WTC11 (cell line): ENCODE data around the gene PDE11A. TPM values are rescaled to one million over a fixed set of nuclear protein-coding genes. Genes with fewer than 3 reads are reported as not detected.

Source experiments
- ATAC-seq: fragments of 200-7000 bp; cut with Tn5 transposase; 2 replicates; pipeline ENCODE4 v1.10.0; 2021; ENCODE audit warnings: mild to moderate bottlenecking, moderate library complexity
- CTCF ChIA-PET: fragments of 300-600 bp; sonication (Branson Sonifier 250); formaldehyde crosslinking; loops from one replicate; lab custom pipeline; 2021; ENCODE audit warnings: antibody characterized with exemption; lab: Charles Lee
- POLR2A ChIA-PET: fragments of 350-600 bp; sonication (Branson Sonifier 250); formaldehyde crosslinking; loops from one replicate; lab custom pipeline; 2021; ENCODE audit warnings: antibody characterized with exemption; lab: Charles Lee
- DNase-seq: peaks from one replicate; pipeline ENCODE4 v3.0.0; 2021; ENCODE audit warnings: low spot score
- H3K27ac Mint-ChIP-seq: 2 replicates; pipeline ENCODE4 v1.8.0; 2021; ENCODE audit warnings: mixed read lengths
- H3K27me3 Mint-ChIP-seq: 2 replicates; pipeline ENCODE4 v1.8.0; 2021; ENCODE audit warnings: low read depth, mild to moderate bottlenecking, moderate library complexity, mixed read lengths
- H3K36me3 Mint-ChIP-seq: 2 replicates; pipeline ENCODE4 v1.8.0; 2021; ENCODE audit warnings: mixed read lengths
- H3K4me1 Mint-ChIP-seq: 2 replicates; pipeline ENCODE4 v1.8.0; 2022; ENCODE audit warnings: mixed read lengths
- H3K4me3 Mint-ChIP-seq: 2 replicates; pipeline ENCODE4 v1.8.0; 2021; ENCODE audit warnings: mild to moderate bottlenecking, moderate library complexity, mixed read lengths
- H3K9me3 Mint-ChIP-seq: 2 replicates; pipeline ENCODE4 v1.8.0; 2021; ENCODE audit warnings: mixed read lengths
- ARID4B ChIP-seq: sonication (generic); formaldehyde crosslinking; IDR thresholded peaks from 2 replicates; pipeline ENCODE4 v1.8.0; 2023; ENCODE audit warnings: missing genetic modification reagents, mild to moderate bottlenecking, borderline replicate concordance
- ATF6 ChIP-seq: sonication (generic); formaldehyde crosslinking; IDR thresholded peaks from 2 replicates; pipeline ENCODE4 v1.8.1; 2023; ENCODE audit warnings: mild to moderate bottlenecking, missing genetic modification reagents
- E2F1 ChIP-seq: sonication (generic); formaldehyde crosslinking; IDR thresholded peaks from 2 replicates; pipeline ENCODE4 v1.8.0; 2022; ENCODE audit warnings: mild to moderate bottlenecking, missing genetic modification reagents
- E2F4 ChIP-seq: sonication (generic); formaldehyde crosslinking; IDR thresholded peaks from 2 replicates; pipeline ENCODE4 v1.8.1; 2022; ENCODE audit warnings: low read depth, mild to moderate bottlenecking, moderate library complexity, missing genetic modification reagents, borderline replicate concordance
- EMX1 ChIP-seq: fragments of 250-450 bp; sonication (Bioruptor Pico); IDR thresholded peaks from 2 replicates; pipeline ENCODE4 v1.8.0; 2021; ENCODE audit warnings: mild to moderate bottlenecking
- FOXP1 ChIP-seq: sonication (generic); formaldehyde crosslinking; IDR thresholded peaks from 2 replicates; pipeline ENCODE4 v1.8.0; 2022; ENCODE audit warnings: missing genetic modification reagents, mild to moderate bottlenecking, moderate library complexity, borderline replicate concordance
- MXD4 ChIP-seq: fragments of 250-450 bp; sonication (Bioruptor Pico); IDR thresholded peaks from 2 replicates; pipeline ENCODE4 v1.8.0; 2021; ENCODE audit warnings: mild to moderate bottlenecking, moderate library complexity, borderline replicate concordance
- NR1H2 ChIP-seq: sonication (generic); formaldehyde crosslinking; IDR thresholded peaks from 2 replicates; pipeline ENCODE4 v1.9.0; 2021; ENCODE audit warnings: mild to moderate bottlenecking, moderate library complexity, missing genetic modification reagents
- PRDM15 ChIP-seq: sonication (generic); formaldehyde crosslinking; IDR thresholded peaks from 2 replicates; pipeline ENCODE4 v1.8.0; 2022; ENCODE audit warnings: missing genetic modification reagents
- SP1 ChIP-seq: sonication (generic); formaldehyde crosslinking; conservative IDR thresholded peaks from 2 replicates; pipeline ENCODE4 v1.8.1; 2022; ENCODE audit warnings: missing genetic modification reagents
- TCF7 ChIP-seq: sonication (generic); formaldehyde crosslinking; IDR thresholded peaks from 2 replicates; pipeline ENCODE4 v1.8.0; 2022; ENCODE audit warnings: mild to moderate bottlenecking, low read depth, missing genetic modification reagents, moderate library complexity
- TEAD1 ChIP-seq: sonication (generic); formaldehyde crosslinking; IDR thresholded peaks from 2 replicates; pipeline ENCODE4 v1.8.0; 2022; ENCODE audit warnings: mild to moderate bottlenecking, missing genetic modification reagents
- TP53 ChIP-seq: sonication (generic); formaldehyde crosslinking; IDR thresholded peaks from 2 replicates; pipeline ENCODE4 v1.8.1; 2023; ENCODE audit warnings: mild to moderate bottlenecking, missing genetic modification reagents
- USF2 ChIP-seq: sonication (generic); formaldehyde crosslinking; IDR thresholded peaks from 2 replicates; pipeline ENCODE4 v1.8.1; 2023; ENCODE audit warnings: mild to moderate bottlenecking, missing genetic modification reagents, moderate library complexity
- ZBTB21 ChIP-seq: sonication (generic); formaldehyde crosslinking; IDR thresholded peaks from 2 replicates; pipeline ENCODE4 v1.8.1; 2023; ENCODE audit warnings: mild to moderate bottlenecking, missing genetic modification reagents, borderline replicate concordance
- ZBTB43 ChIP-seq: sonication (generic); formaldehyde crosslinking; IDR thresholded peaks from 2 replicates; pipeline ENCODE4 v1.8.1; 2023; ENCODE audit warnings: mild to moderate bottlenecking, missing genetic modification reagents
- ZMAT4 ChIP-seq: fragments of 250-450 bp; sonication (Bioruptor Pico); IDR thresholded peaks from 2 replicates; pipeline ENCODE4 v1.9.0; 2021; ENCODE audit warnings: mild to moderate bottlenecking
- total RNA-seq: library from RNA; stranded (reverse); gene quantifications from 3 replicates; pipeline ENCODE4 v1.2.3, GENCODE V29; 2021

The PDE11A gene
- total RNA-seq, 1 experiment from 2014 or later = 0.13 TPM

- Mint-ChIP-seq H3K27me3 (no peaks in the 10 kb centered on the region; the same call in 1 of the 2 replicates), H3K9me3 (no peaks in the 10 kb centered on the region), H3K4me1 (no peaks in the 10 kb centered on the region), H3K4me3 (no peak overlapping the region), H3K27ac (no peak overlapping the region), H3K36me3 (no peaks in the 10 kb centered on the region)
- ATAC-seq = no peak
- ChIA-PET POLR2A (interaction anchor here (0.9 kb wide), 1 partner anchor 12 kb away, joined by 3 read pairs; no protein-coding TSS in a partner anchor), CTCF (no interaction called here)
- TF ChIP-seq ARID4B (CRISPR knock-in tag) (no peak), NR1H2 (no peak), SP1 (CRISPR knock-in tag) (no peak), FOXP1 (CRISPR knock-in tag) (no peak)
- no peak for DNase-seq
Observed at GRCh38 chr2:177874686-177875085, 197.9 kb downstream of the PDE11A start.

GRCh38 chr2:177873915-177874314 is 198.7 kb downstream of the PDE11A start:
- no peak overlapping the region for H3K27ac Mint-ChIP-seq
- H3K4me3 Mint-ChIP-seq = no peak overlapping the region
- ChIA-PET POLR2A (no interaction called here), CTCF (no interaction called here)
- no peaks in the 10 kb centered on the region for H3K36me3 Mint-ChIP-seq
- H3K9me3 Mint-ChIP-seq = no peaks in the 10 kb centered on the region
- ATAC-seq = no peak
- no peaks in the 10 kb centered on the region for H3K4me1 Mint-ChIP-seq
- no peaks in the 10 kb centered on the region; the same call in 1 of the 2 replicates for H3K27me3 Mint-ChIP-seq
- DNase-seq = no peak
- no peak for TF ChIP-seq MXD4 (CRISPR knock-in tag)
- TF ChIP-seq TEAD1 (CRISPR knock-in tag) = no peak
- no peak for TF ChIP-seq TCF7 (CRISPR knock-in tag)
- no peak for TF ChIP-seq ATF6 (CRISPR knock-in tag)
- TF ChIP-seq ZMAT4 (CRISPR knock-in tag) = no peak
- no peak for TF ChIP-seq E2F1
- no peak for TF ChIP-seq ZBTB21
- no peak for TF ChIP-seq E2F4
- no peak for TF ChIP-seq TP53 (CRISPR knock-in tag)
- no peak for TF ChIP-seq ZBTB43 (CRISPR knock-in tag)
- no peak for TF ChIP-seq EMX1 (CRISPR knock-in tag)
- no peak for TF ChIP-seq PRDM15 (CRISPR knock-in tag)
- TF ChIP-seq USF2 = no peak
